ENCODE data around the gene TMEM186. TPM values are rescaled to one million over a fixed set of nuclear protein-coding genes. Genes with fewer than 3 reads are reported as not detected.

TMEM186 gene
- total RNA-seq, 1 donor from 2014 or later: 9.6 TPM

DNA sequence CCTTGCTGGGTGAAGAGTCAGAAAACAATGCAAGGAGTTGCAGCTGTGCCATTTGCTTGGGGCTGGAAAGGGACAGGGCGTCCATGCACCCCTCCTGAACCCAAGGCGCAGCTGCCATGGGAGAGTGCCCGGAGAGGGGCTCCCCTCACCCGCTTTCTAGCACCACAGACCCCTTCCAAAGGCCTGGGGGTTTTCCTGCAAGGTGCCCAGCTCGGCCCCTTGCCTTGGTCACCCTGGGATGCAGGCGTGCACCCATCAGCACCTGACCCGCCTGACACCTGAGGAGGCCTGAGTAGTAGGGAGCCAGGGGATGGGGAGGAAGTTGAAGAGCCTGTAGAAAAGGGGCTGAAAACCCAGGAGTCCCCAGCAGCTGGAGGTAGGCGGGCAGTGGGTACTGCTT is 30.3 kb downstream of the TMEM186 start:
- Histone ChIP-seq H4K20me1 (ENCODE audit: insufficient read depth, low read length) (no peaks in the 10 kb centered on the region), H2AFZ (ENCODE audit: low read depth, low read length) (no peak overlapping the region), H3K27ac (ENCODE audit: low read depth, low read length) (no peak overlapping the region), H3K9me3 (ENCODE audit: insufficient read depth, low read depth, low read length) (no peaks in the 10 kb centered on the region), H3K36me3 (ENCODE audit: insufficient read depth, low read length) (no peaks in the 10 kb centered on the region), H3K4me1 (ENCODE audit: insufficient read depth, low read length) (no peaks in the 10 kb centered on the region), H3K4me2 (ENCODE audit: low read length) (no peak overlapping the region), H3K4me3 (ENCODE audit: insufficient read depth, low read depth, low read length) (no peak overlapping the region), H3K27me3 (ENCODE audit: insufficient read depth, low read length) (no peaks in the 10 kb centered on the region), H3K9ac (ENCODE audit: low read length) (no peak overlapping the region), H3K79me2 (ENCODE audit: insufficient read depth, low read length) (no peaks in the 10 kb centered on the region)
- no peak overlapping the region for H3K27ac Mint-ChIP-seq (ENCODE audit: unreplicated experiment)
- peaks cover 17% of the 10 kb centered on the region for H3K36me3 Mint-ChIP-seq (ENCODE audit: low read depth, unreplicated experiment)
- no peak overlapping the region for H3K4me3 Mint-ChIP-seq (ENCODE audit: unreplicated experiment)
- no peaks in the 10 kb centered on the region for H3K9me3 Mint-ChIP-seq (ENCODE audit: unreplicated experiment)
- DNase-seq (ENCODE audit: low read depth) (no peak), FAIRE-seq (no peak)
- TF ChIP-seq, protein P1, sequence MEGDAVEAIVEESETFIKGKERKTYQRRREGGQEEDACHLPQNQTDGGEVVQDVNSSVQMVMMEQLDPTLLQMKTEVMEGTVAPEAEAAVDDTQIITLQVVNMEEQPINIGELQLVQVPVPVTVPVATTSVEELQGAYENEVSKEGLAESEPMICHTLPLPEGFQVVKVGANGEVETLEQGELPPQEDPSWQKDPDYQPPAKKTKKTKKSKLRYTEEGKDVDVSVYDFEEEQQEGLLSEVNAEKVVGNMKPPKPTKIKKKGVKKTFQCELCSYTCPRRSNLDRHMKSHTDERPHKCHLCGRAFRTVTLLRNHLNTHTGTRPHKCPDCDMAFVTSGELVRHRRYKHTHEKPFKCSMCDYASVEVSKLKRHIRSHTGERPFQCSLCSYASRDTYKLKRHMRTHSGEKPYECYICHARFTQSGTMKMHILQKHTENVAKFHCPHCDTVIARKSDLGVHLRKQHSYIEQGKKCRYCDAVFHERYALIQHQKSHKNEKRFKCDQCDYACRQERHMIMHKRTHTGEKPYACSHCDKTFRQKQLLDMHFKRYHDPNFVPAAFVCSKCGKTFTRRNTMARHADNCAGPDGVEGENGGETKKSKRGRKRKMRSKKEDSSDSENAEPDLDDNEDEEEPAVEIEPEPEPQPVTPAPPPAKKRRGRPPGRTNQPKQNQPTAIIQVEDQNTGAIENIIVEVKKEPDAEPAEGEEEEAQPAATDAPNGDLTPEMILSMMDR (IDR thresholded peaks at IDR 0.05; ENCODE audit: insufficient read depth, low read depth, low read length): no peak
- TF ChIP-seq EZH2 (IDR thresholded peaks at IDR 0.05; ENCODE audit: insufficient read depth, low read length): no peak
- H3K4me1 Mint-ChIP-seq (ENCODE audit: low read depth, unreplicated experiment): no peaks in the 10 kb centered on the region
- no peaks in the 10 kb centered on the region for H3K27me3 Mint-ChIP-seq (ENCODE audit: low read depth, unreplicated experiment)

DNA sequence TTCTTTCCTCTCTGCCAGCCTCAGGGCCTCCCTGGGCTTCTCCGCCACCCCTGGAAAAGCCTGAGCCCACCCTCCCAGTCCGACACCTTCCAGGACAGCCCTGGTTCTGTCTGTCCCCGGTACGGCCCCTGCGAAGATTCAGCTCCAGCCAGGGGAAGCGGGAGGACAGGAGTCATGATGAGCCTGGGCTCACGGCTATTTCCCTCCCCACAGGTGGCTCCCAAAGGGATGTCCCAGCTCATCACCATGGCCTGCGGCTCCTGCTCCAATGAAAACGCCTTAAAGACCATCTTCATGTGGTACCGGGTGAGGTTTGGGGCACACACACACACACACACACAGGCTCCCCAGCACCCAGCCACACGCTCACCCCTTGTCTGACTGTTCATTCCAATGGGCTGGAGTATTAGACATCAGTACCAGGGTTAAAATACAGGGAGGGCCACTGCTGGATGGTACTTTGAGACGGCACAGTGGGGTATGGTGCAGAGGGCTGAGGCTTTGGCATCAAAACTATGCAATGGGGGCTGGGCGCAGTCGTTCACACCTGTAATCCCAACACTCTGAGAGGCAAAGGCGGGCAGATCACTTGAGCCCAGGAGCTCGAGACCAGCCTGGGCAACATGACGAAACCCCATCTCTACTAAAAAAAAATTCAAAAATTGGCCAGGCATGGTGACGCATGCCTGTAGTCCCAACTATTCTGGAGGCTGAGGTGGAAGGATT is 32.8 kb downstream of the TMEM186 start:
- Mint-ChIP-seq H3K27me3 (ENCODE audit: low read depth, unreplicated experiment) (no peaks in the 10 kb centered on the region), H3K36me3 (ENCODE audit: low read depth, unreplicated experiment) (peaks cover 19% of the 10 kb centered on the region), H3K4me3 (ENCODE audit: unreplicated experiment) (no peak overlapping the region), H3K4me1 (ENCODE audit: low read depth, unreplicated experiment) (no peaks in the 10 kb centered on the region), H3K27ac (ENCODE audit: unreplicated experiment) (no peak overlapping the region), H3K9me3 (ENCODE audit: unreplicated experiment) (no peaks in the 10 kb centered on the region)
- H4K20me1 ChIP-seq (ENCODE audit: insufficient read depth, low read length): no peaks in the 10 kb centered on the region
- no peak overlapping the region for H3K4me2 ChIP-seq (ENCODE audit: low read length)
- no peak overlapping the region for H3K27ac ChIP-seq (ENCODE audit: low read depth, low read length)
- DNase-seq (ENCODE audit: low read depth): no peak
- no peaks in the 10 kb centered on the region for H3K4me1 ChIP-seq (ENCODE audit: insufficient read depth, low read length)
- no peak for FAIRE-seq
- no peak overlapping the region for H2AFZ ChIP-seq (ENCODE audit: low read depth, low read length)
- H3K4me3 ChIP-seq (ENCODE audit: insufficient read depth, low read depth, low read length): no peak overlapping the region
- no peaks in the 10 kb centered on the region for H3K9me3 ChIP-seq (ENCODE audit: insufficient read depth, low read depth, low read length)
- H3K79me2 ChIP-seq (ENCODE audit: insufficient read depth, low read length): no peaks in the 10 kb centered on the region
- H3K36me3 ChIP-seq (ENCODE audit: insufficient read depth, low read length): no peaks in the 10 kb centered on the region
- no peak overlapping the region for H3K9ac ChIP-seq (ENCODE audit: low read length)
- H3K27me3 ChIP-seq (ENCODE audit: insufficient read depth, low read length): no peaks in the 10 kb centered on the region
- no peak for TF ChIP-seq EZH2 (IDR thresholded peaks at IDR 0.05; ENCODE audit: insufficient read depth, low read length)
- TF ChIP-seq, protein P1 (IDR thresholded peaks at IDR 0.05; ENCODE audit: insufficient read depth, low read depth, low read length): no peak

DNA sequence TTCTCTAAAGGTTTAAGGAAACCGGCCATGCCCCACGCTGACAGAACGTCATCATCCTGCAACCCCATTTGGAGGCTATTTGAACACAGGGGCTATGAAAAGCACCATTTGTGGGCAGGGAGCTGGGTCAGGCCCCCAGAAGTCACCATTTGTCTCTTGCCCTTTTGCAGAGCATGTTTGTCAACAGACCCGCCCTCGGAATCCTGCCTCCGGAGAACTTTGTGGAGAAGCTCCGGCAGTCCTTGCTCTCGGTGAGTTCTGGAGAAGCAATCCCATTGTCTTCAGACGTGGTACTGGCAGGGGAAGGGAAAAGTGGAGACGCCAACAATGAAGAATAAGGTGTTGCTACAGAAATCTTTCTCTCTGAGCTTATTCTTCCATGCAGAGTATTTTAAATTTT is 33.5 kb downstream of the TMEM186 start:
- no peak overlapping the region for H2AFZ ChIP-seq (ENCODE audit: low read depth, low read length)
- no peak for FAIRE-seq

More for the DNA sequence above, 33.5 kb downstream of the TMEM186 start:
- H3K4me3 ChIP-seq (ENCODE audit: insufficient read depth, low read depth, low read length): no peak overlapping the region
- peaks cover 17% of the 10 kb centered on the region for H3K36me3 Mint-ChIP-seq (ENCODE audit: low read depth, unreplicated experiment)
- no peaks in the 10 kb centered on the region for H3K36me3 ChIP-seq (ENCODE audit: insufficient read depth, low read length)
- no peak overlapping the region for H3K9ac ChIP-seq (ENCODE audit: low read length)
- no peak for TF ChIP-seq EZH2 (IDR thresholded peaks at IDR 0.05; ENCODE audit: insufficient read depth, low read length)
- TF ChIP-seq, protein P1 (IDR thresholded peaks at IDR 0.05; ENCODE audit: insufficient read depth, low read depth, low read length): no peak
- no peak for DNase-seq (ENCODE audit: low read depth)
- no peaks in the 10 kb centered on the region for H3K9me3 ChIP-seq (ENCODE audit: insufficient read depth, low read depth, low read length)
- no peaks in the 10 kb centered on the region for H3K27me3 ChIP-seq (ENCODE audit: insufficient read depth, low read length)
- no peaks in the 10 kb centered on the region for H4K20me1 ChIP-seq (ENCODE audit: insufficient read depth, low read length)
- no peak overlapping the region for H3K27ac ChIP-seq (ENCODE audit: low read depth, low read length)
- H3K4me2 ChIP-seq (ENCODE audit: low read length): no peak overlapping the region
- no peaks in the 10 kb centered on the region for H3K9me3 Mint-ChIP-seq (ENCODE audit: unreplicated experiment)
- no peaks in the 10 kb centered on the region for H3K4me1 Mint-ChIP-seq (ENCODE audit: low read depth, unreplicated experiment)
- H3K27me3 Mint-ChIP-seq (ENCODE audit: low read depth, unreplicated experiment): no peaks in the 10 kb centered on the region
- H3K79me2 ChIP-seq (ENCODE audit: insufficient read depth, low read length): no peaks in the 10 kb centered on the region
- no peak overlapping the region for H3K27ac Mint-ChIP-seq (ENCODE audit: unreplicated experiment)
- H3K4me3 Mint-ChIP-seq (ENCODE audit: unreplicated experiment): no peak overlapping the region
- H3K4me1 ChIP-seq (ENCODE audit: insufficient read depth, low read length): no peaks in the 10 kb centered on the region
